Measurements from ENCODE around the gene KRT82. TPM values are rescaled to one million over a fixed set of nuclear protein-coding genes. Genes with fewer than 3 reads are reported as not detected.

Gene KRT82
- total RNA-seq, 1 donor from 2014 or later: not detected

GRCh38 chr12:52368508-52368907 is 37.6 kb downstream of the KRT82 start:
- H3K4me1 ChIP-seq: no peaks in the 10 kb centered on the region
- ATAC-seq (no peak), DNase-seq (no peak)
- H3K36me3 ChIP-seq: no peaks in the 10 kb centered on the region
- H3K9me3 ChIP-seq: no peaks in the 10 kb centered on the region
- TF ChIP-seq, protein P1, sequence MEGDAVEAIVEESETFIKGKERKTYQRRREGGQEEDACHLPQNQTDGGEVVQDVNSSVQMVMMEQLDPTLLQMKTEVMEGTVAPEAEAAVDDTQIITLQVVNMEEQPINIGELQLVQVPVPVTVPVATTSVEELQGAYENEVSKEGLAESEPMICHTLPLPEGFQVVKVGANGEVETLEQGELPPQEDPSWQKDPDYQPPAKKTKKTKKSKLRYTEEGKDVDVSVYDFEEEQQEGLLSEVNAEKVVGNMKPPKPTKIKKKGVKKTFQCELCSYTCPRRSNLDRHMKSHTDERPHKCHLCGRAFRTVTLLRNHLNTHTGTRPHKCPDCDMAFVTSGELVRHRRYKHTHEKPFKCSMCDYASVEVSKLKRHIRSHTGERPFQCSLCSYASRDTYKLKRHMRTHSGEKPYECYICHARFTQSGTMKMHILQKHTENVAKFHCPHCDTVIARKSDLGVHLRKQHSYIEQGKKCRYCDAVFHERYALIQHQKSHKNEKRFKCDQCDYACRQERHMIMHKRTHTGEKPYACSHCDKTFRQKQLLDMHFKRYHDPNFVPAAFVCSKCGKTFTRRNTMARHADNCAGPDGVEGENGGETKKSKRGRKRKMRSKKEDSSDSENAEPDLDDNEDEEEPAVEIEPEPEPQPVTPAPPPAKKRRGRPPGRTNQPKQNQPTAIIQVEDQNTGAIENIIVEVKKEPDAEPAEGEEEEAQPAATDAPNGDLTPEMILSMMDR (IDR thresholded peaks at IDR 0.05): no peak
- H3K27me3 ChIP-seq (ENCODE audit: low read depth): peaks cover 9% of the 10 kb centered on the region
- no peak overlapping the region for H3K4me3 ChIP-seq
- intact Hi-C loops (cut with DNase I): no loop called here
- H3K27ac ChIP-seq: no peak overlapping the region

- no peak overlapping the region for H3K4me3 ChIP-seq
- H3K9me3 ChIP-seq: no peaks in the 10 kb centered on the region
- TF ChIP-seq, protein P1 (IDR thresholded peaks at IDR 0.05): no peak
- peaks cover 9% of the 10 kb centered on the region for H3K27me3 ChIP-seq (ENCODE audit: low read depth)
- no peak for ATAC-seq
- no peak for DNase-seq
- intact Hi-C loops (cut with DNase I): no loop called here
- H3K4me1 ChIP-seq: no peaks in the 10 kb centered on the region
- H3K27ac ChIP-seq: no peak overlapping the region
- no peaks in the 10 kb centered on the region for H3K36me3 ChIP-seq
These were observed 38.3 kb downstream of the KRT82 start for GRCh38 chr12:52367876-52368275.

DNA sequence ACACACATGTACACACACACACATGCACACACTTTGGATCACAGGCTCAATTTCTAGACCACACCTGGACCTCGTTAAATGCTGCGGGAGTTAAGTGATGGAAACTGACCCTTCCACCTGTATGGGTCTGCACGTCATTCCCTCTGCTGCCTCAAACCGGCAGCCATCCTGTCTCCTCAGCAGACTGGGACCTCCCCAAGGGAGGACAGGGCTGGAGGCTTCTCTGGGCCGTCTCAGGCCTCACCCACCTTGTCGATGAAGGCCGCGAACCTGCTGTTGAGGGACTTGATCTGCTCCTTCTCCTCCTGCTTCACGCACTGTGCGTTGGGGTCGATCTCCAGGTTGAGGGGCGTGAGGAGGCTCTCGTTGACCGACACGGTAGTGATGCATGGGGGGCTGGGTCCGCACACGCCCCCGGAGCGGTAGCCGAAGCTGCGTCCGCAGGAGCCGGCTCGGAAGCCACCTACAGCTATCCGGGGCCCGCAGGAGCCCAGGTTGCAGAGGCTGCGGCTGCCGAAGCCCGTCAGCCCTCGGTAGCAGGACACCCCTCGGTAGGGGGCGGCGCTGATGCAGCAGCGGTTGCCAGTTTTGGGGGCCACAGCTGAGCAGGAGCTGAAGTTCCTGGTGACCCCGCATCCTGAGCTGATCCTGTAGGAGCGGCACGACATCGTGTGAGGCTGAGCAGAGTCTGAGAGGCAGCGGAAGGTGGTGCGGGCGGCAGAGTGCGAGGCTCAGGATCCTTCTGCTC is 39.2 kb downstream of the KRT82 start, which contains the start of gene KRT85:
KRT85 (minus strand) TSS at position 744 of the 748 bp plus-strand sequence; CDS start at position 668, 76 bp downstream.
- TF ChIP-seq, protein P1 (IDR thresholded peaks at IDR 0.05): no peak
- no peak within 1 kb of the TSS for H3K4me3 ChIP-seq
- no peak within 1 kb of the TSS for H3K27ac ChIP-seq
- H3K9me3 ChIP-seq: no peaks in the 10 kb centered on the region
- H3K27me3 ChIP-seq (ENCODE audit: low read depth): peaks cover 9% of the 10 kb centered on the region
- no peaks in the 10 kb centered on the region for H3K36me3 ChIP-seq
- intact Hi-C loops (cut with DNase I): no loop called here
- ATAC-seq (no peak), DNase-seq (no peak)
- no peaks in the 10 kb centered on the region for H3K4me1 ChIP-seq

DNA sequence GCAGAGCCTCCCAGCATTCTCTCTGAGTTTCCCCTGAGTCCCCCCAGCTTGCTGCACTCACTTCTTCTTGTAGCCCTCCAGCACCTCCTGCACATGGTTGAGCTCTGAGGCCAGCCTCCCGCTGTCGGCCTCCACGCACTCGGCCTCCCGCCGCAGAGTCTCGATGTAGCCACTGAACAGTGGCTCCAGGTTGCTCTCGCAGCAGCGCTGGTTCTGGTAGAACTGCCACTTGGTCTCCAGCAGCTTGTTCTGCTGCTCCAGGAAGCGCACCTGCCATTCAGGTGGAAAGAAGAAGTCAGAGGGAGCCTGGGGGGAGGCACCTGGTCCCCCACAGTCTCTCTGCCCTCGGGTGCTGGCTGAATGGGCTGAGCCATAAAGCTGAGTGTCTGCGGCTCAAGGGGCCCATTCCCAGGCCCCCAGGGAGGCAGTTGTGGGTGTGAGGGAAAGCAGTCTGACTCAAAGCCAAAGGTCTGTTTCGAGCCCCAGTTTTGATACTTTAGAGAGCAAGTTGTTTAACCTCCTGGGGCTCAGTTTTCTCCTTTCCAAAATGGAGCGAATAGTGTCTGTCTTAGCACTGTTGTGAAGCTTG is 41.1 kb downstream of the KRT82 start:
- TF ChIP-seq, protein P1 (IDR thresholded peaks at IDR 0.05): no peak
- Histone ChIP-seq H3K27me3 (ENCODE audit: low read depth) (peaks cover 9% of the 10 kb centered on the region), H3K27ac (no peak overlapping the region), H3K9me3 (no peaks in the 10 kb centered on the region), H3K4me3 (no peak overlapping the region), H3K4me1 (no peaks in the 10 kb centered on the region), H3K36me3 (no peaks in the 10 kb centered on the region)
- DNase-seq (no peak), ATAC-seq (no peak)
- intact Hi-C loops (cut with DNase I): no loop called here

- Histone ChIP-seq H3K4me3 (no peak overlapping the region), H3K9me3 (no peaks in the 10 kb centered on the region), H3K4me1 (no peaks in the 10 kb centered on the region), H3K27me3 (ENCODE audit: low read depth) (peaks cover 9% of the 10 kb centered on the region), H3K36me3 (no peaks in the 10 kb centered on the region), H3K27ac (no peak overlapping the region)
- TF ChIP-seq, protein P1 (IDR thresholded peaks at IDR 0.05): no peak
- no peak for DNase-seq
- intact Hi-C loops (cut with DNase I): no loop called here
- ATAC-seq: no peak
These were observed 42.1 kb downstream of the KRT82 start for GRCh38 chr12:52364061-52364460.
